ENCODE measurements around the gene OXCT2. TPM values are rescaled to one million over a fixed set of nuclear protein-coding genes. Genes with fewer than 3 reads are reported as not detected.

OXCT2 gene
- total and polyA plus RNA-seq, 2 donors from 2014 or later, result 0.32 to 0.98 TPM

DNA sequence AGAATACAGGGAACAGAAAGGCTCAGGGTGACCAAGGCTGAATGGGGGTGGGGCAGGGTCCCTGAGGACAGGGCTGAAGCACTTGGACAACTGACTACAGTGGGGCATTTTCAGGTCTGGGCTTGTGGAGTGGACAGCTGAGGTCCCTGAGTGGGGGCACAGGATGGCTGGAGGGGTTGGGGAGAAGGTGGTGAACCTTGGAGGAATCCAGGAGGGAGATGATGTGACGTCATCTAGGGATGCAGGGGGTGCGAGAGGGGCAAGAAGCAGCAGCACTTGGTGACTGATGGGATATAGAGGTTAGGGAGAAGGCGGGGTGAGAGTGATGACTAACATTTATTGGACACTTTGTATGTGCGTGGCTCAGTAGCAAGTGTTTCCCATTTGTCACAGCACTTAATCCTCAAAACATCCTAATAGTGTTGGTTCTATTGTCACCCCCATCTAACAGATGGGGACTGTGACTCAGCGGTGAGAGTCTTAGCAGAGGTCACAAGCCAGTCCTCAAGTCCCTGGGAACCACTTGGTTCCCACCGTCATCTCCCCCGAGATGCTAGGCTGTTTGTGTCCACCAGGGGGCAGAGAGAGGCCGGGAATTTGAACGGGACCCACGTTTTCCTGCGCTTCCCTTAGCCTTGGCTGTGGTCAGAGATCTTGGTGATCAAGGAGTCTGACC, 45.4 kb upstream of the OXCT2 start:
- no peak for FAIRE-seq
- H3K9me3 ChIP-seq (ENCODE audit: control insufficient read depth in 2 of 3, insufficient read depth in 1 of 3, low read length in 3 of 3), result no peaks in the 10 kb centered on the region
- DNase-seq, result peak; percentile 72 to 87 (median 83)
- intact Hi-C loops (cut with DNase I), result loop anchor here (5.0 kb wide), 1 partner anchor 156 kb away; no protein-coding TSS in a partner anchor
- no peak overlapping the region for H3K9ac ChIP-seq (ENCODE audit: low read length in 3 of 3)
- H3K27ac ChIP-seq (ENCODE audit: low read depth in 2 of 2, low read length in 2 of 2), result no peak overlapping the region
- no peaks in the 10 kb centered on the region for H3K36me3 ChIP-seq (ENCODE audit: control insufficient read depth in 2 of 3, insufficient read depth in 3 of 3, low read length in 3 of 3)
- H3K27me3 ChIP-seq (ENCODE audit: control insufficient read depth, insufficient read depth, low read length), result no peaks in the 10 kb centered on the region
- peak; percentile 96 for TF ChIP-seq CTCF (IDR thresholded peaks at IDR 0.05; ENCODE audit: borderline replicate concordance, extremely low read depth, insufficient read depth)
- H3K4me1 ChIP-seq (ENCODE audit: control insufficient read depth in 2 of 3, insufficient read depth in 2 of 3, low read depth in 1 of 3, low read length in 3 of 3), result no peaks in the 10 kb centered on the region
- no peak overlapping the region for H3K4me3 ChIP-seq (ENCODE audit: low read length in 3 of 3)

GRCh38 chr1:39812913-39813312, 41.8 kb upstream of the OXCT2 start:
- Histone ChIP-seq H3K9me3 (ENCODE audit: control insufficient read depth in 2 of 3, insufficient read depth in 1 of 3, low read length in 3 of 3) (no peaks in the 10 kb centered on the region), H3K9ac (ENCODE audit: low read length in 3 of 3) (no peak overlapping the region), H3K4me3 (ENCODE audit: low read length in 3 of 3) (no peak overlapping the region), H3K27ac (ENCODE audit: low read depth in 2 of 2, low read length in 2 of 2) (no peak overlapping the region), H3K36me3 (ENCODE audit: control insufficient read depth in 2 of 3, insufficient read depth in 3 of 3, low read length in 3 of 3) (no peaks in the 10 kb centered on the region), H3K4me1 (ENCODE audit: control insufficient read depth in 2 of 3, insufficient read depth in 2 of 3, low read depth in 1 of 3, low read length in 3 of 3) (no peaks in the 10 kb centered on the region), H3K27me3 (ENCODE audit: control insufficient read depth, insufficient read depth, low read length) (no peaks in the 10 kb centered on the region)
- DNase-seq, result no peak
- no peak for FAIRE-seq
- intact Hi-C loops (cut with DNase I), result no loop called here
- TF ChIP-seq CTCF (IDR thresholded peaks at IDR 0.05; ENCODE audit: borderline replicate concordance, extremely low read depth, insufficient read depth), result no peak

- FAIRE-seq (no peak), DNase-seq (no peak)
- H3K4me3 ChIP-seq (ENCODE audit: low read length in 3 of 3), result no peak overlapping the region
- no peaks in the 10 kb centered on the region for H3K27me3 ChIP-seq (ENCODE audit: control insufficient read depth, insufficient read depth, low read length)
- intact Hi-C loops (cut with DNase I), result no loop called here
- H3K27ac ChIP-seq (ENCODE audit: low read depth in 2 of 2, low read length in 2 of 2), result no peak overlapping the region
- no peaks in the 10 kb centered on the region for H3K36me3 ChIP-seq (ENCODE audit: control insufficient read depth in 2 of 3, insufficient read depth in 3 of 3, low read length in 3 of 3)
- H3K9ac ChIP-seq (ENCODE audit: low read length in 3 of 3), result no peak overlapping the region
- H3K4me1 ChIP-seq (ENCODE audit: control insufficient read depth in 2 of 3, insufficient read depth in 2 of 3, low read depth in 1 of 3, low read length in 3 of 3), result no peaks in the 10 kb centered on the region
- no peak for TF ChIP-seq CTCF (IDR thresholded peaks at IDR 0.05; ENCODE audit: borderline replicate concordance, extremely low read depth, insufficient read depth)
- H3K9me3 ChIP-seq (ENCODE audit: control insufficient read depth in 2 of 3, insufficient read depth in 1 of 3, low read length in 3 of 3), result peaks cover 0 to 3% (median 0%) of the 10 kb centered on the region in 3 donors
Observed at GRCh38 chr1:39808784-39809517, 37.8 kb upstream of the OXCT2 start.
